Activated naive CD4-positive, alpha-beta T cell treated with anti-CD3 and anti-CD28 coated beads for 36 hours (primary cell): Measurements from ENCODE around the gene KITLG. TPM values are rescaled to one million over a fixed set of nuclear protein-coding genes. Genes with fewer than 3 reads are reported as not detected.
"Not testable (repeated sequence)": the region's sequence is repeated elsewhere in the genome, so short reads cannot be mapped to it uniquely, and the experiment has no call there.

Experiments
- CTCF ChIA-PET: fragments of 350-600 bp; sonication (Branson Sonifier 250); formaldehyde crosslinking; loops from one replicate; lab custom pipeline; 2021; ENCODE audit warnings: antibody characterized with exemption; lab: Charles Lee
- DNase-seq: peaks from one replicate; pipeline ENCODE4 v3.0.0-alpha.2; 2020
- H3K27ac Mint-ChIP-seq: one replicate; pipeline ENCODE4 v1.8.0; 2021; ENCODE audit warnings: mild to moderate bottlenecking, mixed read lengths
- H3K27me3 Mint-ChIP-seq: one replicate; pipeline ENCODE4 v1.8.0; 2021; ENCODE audit warnings: low read depth, mixed read lengths
- H3K36me3 Mint-ChIP-seq: one replicate; pipeline ENCODE4 v1.8.0; 2021; ENCODE audit warnings: low read depth, mixed read lengths
- H3K4me1 Mint-ChIP-seq: one replicate; pipeline ENCODE4 v1.8.0; 2021; ENCODE audit warnings: low read depth, mixed read lengths
- H3K4me3 Mint-ChIP-seq: one replicate; pipeline ENCODE4 v1.8.0; 2021; ENCODE audit warnings: mild to moderate bottlenecking, moderate library complexity, mixed read lengths
- H3K9me3 Mint-ChIP-seq: one replicate; pipeline ENCODE4 v1.8.0; 2021; ENCODE audit warnings: mixed read lengths
- intact Hi-C: fragments of 100-400 bp; cut with micrococcal nuclease; formaldehyde crosslinking; loops from one replicate; pipeline ENCODE4 v1.15.1; 2023
- total RNA-seq, 2 experiments: library from RNA; stranded (reverse); gene quantifications; one replicate each; pipeline ENCODE4 v1.2.3, GENCODE V29; 2021

The KITLG gene, protein sequence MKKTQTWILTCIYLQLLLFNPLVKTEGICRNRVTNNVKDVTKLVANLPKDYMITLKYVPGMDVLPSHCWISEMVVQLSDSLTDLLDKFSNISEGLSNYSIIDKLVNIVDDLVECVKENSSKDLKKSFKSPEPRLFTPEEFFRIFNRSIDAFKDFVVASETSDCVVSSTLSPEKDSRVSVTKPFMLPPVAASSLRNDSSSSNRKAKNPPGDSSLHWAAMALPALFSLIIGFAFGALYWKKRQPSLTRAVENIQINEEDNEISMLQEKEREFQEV
- total RNA-seq = under 1 TPM; 0.07 to 0.15 TPM

DNA sequence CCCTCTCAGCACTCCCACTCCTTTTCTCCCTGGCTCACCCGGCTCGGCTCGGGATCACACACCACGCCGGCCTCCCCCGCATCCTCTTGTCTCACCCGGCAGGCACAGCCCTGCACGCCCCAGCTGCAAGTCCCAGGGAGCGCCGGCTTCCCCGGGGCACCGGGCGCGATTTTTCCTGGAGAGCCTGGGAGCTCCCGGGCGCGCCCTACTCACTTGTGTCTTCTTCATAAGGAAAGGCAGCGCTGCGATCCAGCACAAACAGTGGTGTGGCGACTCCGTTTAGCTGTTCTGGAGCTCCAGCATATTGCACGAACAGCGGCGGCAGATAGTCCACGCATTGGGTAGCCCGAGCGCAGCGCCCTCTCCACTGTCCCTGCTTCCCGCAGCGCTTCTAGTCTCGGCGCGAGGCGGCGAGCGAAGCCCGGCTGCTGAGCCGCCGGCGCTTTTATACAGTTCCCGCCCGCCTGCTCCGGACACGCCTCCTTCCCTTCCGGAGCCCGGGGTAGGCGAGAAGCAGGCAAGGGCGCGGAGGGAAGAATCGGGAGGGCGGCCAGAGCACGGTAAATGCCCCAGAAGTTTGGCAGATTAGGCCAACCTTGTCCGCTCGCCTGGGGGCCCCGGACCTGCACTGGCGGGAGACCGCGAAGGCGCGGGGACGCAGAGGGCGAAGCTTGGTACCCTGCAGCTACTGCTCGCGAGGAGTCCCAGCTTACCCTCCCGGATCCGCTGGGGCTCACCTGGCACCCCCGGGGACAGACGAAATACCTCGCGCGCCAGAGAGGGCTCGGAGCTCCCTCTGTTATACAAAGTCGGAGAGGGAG lies at the start of gene KITLG:
Gene KITLG (minus strand): TSS at position 421 of the 821 bp plus-strand sequence. CDS start 193 bp downstream, at position 228.
- intact Hi-C loops = no loop called here
- Mint-ChIP-seq H3K36me3 (no peaks in the 10 kb centered on the region), H3K27ac (no peak within 1 kb of the TSS), H3K27me3 (peaks cover 30% of the 10 kb centered on the region), H3K9me3 (no peaks in the 10 kb centered on the region), H3K4me3 (peak within 1 kb of the TSS; percentile 36), H3K4me1 (peaks cover 8% of the 10 kb centered on the region)
- peak; percentile 39 for DNase-seq
- CTCF ChIA-PET = no interaction called here

DNA sequence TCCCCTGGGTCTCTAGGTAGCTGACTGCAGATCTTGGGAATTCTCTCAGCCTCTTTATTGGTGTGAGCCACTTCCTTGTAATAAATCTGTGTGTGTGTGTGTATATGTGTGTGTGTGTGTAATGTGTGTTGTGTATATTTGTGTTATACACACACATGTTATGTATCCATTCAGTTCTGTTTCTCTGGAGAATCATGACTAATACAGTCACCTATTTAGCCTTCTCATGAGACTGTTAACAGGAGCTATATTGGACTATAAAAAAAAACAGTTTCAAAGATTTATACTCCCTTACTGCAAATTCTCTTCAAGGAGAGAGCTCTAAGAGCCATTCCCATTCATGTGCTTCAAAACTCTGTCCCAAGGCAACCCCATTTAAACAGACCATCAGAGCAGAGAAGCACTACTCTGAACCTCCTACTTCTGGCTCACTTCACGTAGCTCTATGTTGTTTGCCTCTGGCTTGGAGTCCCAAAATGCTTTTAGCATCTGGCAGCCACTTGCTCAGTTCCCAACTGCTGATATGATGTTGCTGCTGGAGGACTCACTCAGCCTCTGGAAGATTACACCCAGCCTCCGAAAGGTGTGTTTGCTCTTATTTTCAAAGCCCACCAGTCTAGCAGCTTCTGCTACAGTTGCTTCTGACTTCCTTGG lies 48.7 kb upstream of the KITLG start:
- Mint-ChIP-seq H3K27me3 (no peaks in the 10 kb centered on the region), H3K27ac (no peak overlapping the region), H3K4me3 (no peak overlapping the region), H3K36me3 (no peaks in the 10 kb centered on the region), H3K4me1 (no peaks in the 10 kb centered on the region), H3K9me3 (no peaks in the 10 kb centered on the region)
- intact Hi-C loops = no loop called here
- CTCF ChIA-PET = no interaction called here
- no peak for DNase-seq

- H3K27me3 Mint-ChIP-seq, H3K9me3 Mint-ChIP-seq, intact Hi-C loops, H3K36me3 Mint-ChIP-seq, CTCF ChIA-PET, DNase-seq, H3K4me3 Mint-ChIP-seq, H3K4me1 Mint-ChIP-seq, H3K27ac Mint-ChIP-seq: not testable (repeated sequence)
Observed at GRCh38 chr12:88628035-88628434, 47.8 kb upstream of the KITLG start.

GRCh38 chr12:88627501-88627900 lies 47.2 kb upstream of the KITLG start:
- no peak overlapping the region for H3K4me3 Mint-ChIP-seq
- H3K36me3 Mint-ChIP-seq = no peaks in the 10 kb centered on the region
- no peak for DNase-seq
- no peaks in the 10 kb centered on the region for H3K9me3 Mint-ChIP-seq
- H3K27me3 Mint-ChIP-seq = no peaks in the 10 kb centered on the region
- H3K27ac Mint-ChIP-seq = no peak overlapping the region
- no peaks in the 10 kb centered on the region for H3K4me1 Mint-ChIP-seq
- CTCF ChIA-PET = no interaction called here
- intact Hi-C loops = no loop called here

GRCh38 chr12:88625356-88625755 lies 45.1 kb upstream of the KITLG start:
- Mint-ChIP-seq H3K4me3 (no peak overlapping the region), H3K27me3 (no peaks in the 10 kb centered on the region), H3K27ac (no peak overlapping the region), H3K36me3 (no peaks in the 10 kb centered on the region), H3K4me1 (no peaks in the 10 kb centered on the region), H3K9me3 (no peaks in the 10 kb centered on the region)
- intact Hi-C loops = no loop called here
- CTCF ChIA-PET = no interaction called here
- no peak for DNase-seq

GRCh38 chr12:88624911-88625310 lies 44.6 kb upstream of the KITLG start:
- Mint-ChIP-seq H3K36me3 (no peaks in the 10 kb centered on the region), H3K27me3 (no peaks in the 10 kb centered on the region), H3K27ac (no peak overlapping the region), H3K4me1 (no peaks in the 10 kb centered on the region), H3K4me3 (no peak overlapping the region), H3K9me3 (no peaks in the 10 kb centered on the region)
- intact Hi-C loops = no loop called here
- DNase-seq = no peak
- CTCF ChIA-PET = no interaction called here

GRCh38 chr12:88623777-88624548 lies 43.7 kb upstream of the KITLG start:
- no peak for DNase-seq
- H3K27me3 Mint-ChIP-seq = no peaks in the 10 kb centered on the region
- H3K9me3 Mint-ChIP-seq = no peaks in the 10 kb centered on the region
- H3K4me1 Mint-ChIP-seq = no peaks in the 10 kb centered on the region
- CTCF ChIA-PET = no interaction called here
- no peaks in the 10 kb centered on the region for H3K36me3 Mint-ChIP-seq
- H3K4me3 Mint-ChIP-seq = no peak overlapping the region
- intact Hi-C loops = no loop called here
- H3K27ac Mint-ChIP-seq = no peak overlapping the region

- Mint-ChIP-seq H3K27ac (no peak overlapping the region), H3K4me1 (no peaks in the 10 kb centered on the region), H3K4me3 (no peak overlapping the region), H3K27me3 (no peaks in the 10 kb centered on the region), H3K9me3 (no peaks in the 10 kb centered on the region), H3K36me3 (no peaks in the 10 kb centered on the region)
- no peak for DNase-seq
- CTCF ChIA-PET = no interaction called here
- intact Hi-C loops = no loop called here
Observed at GRCh38 chr12:88617352-88617751, 37.1 kb upstream of the KITLG start.

DNA sequence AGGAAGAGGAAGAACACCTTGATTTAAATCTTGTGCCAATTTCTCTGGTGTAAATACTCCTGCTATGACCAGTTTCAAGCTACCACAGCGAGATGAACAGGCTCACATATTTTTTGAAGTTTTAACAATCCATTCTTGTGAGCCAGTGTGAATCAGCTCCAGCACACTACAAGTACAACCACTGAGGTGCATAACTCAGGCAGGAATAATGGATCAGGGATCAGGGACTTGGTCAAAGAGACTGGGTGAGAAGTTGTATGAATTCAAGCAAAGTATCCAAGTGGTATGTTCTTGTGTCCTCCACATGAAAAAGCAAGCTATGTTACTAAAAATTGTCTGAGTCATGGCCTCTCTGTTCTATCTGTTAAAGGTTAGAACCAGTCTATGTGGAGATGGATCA lies 35.2 kb upstream of the KITLG start:
- peaks cover 5% of the 10 kb centered on the region for H3K9me3 Mint-ChIP-seq

GRCh38 chr12:88604646-88605045 lies 24.4 kb upstream of the KITLG start:
- H3K4me3 Mint-ChIP-seq = no peak overlapping the region
- DNase-seq = no peak
- no peaks in the 10 kb centered on the region for H3K36me3 Mint-ChIP-seq
- H3K27me3 Mint-ChIP-seq = no peaks in the 10 kb centered on the region
- CTCF ChIA-PET = no interaction called here
- no peak overlapping the region for H3K27ac Mint-ChIP-seq
- H3K9me3 Mint-ChIP-seq = peaks cover 13% of the 10 kb centered on the region
- intact Hi-C loops = no loop called here
- no peaks in the 10 kb centered on the region for H3K4me1 Mint-ChIP-seq

More for the DNA sequence above, 35.2 kb upstream of the KITLG start:
- CTCF ChIA-PET = interaction anchor here (0.6 to 1.1 kb wide), 2 partner anchors 21 to 34 kb away, joined by 3 read pairs; no protein-coding TSS in a partner anchor
- intact Hi-C loops = no loop called here
- DNase-seq = no peak
- H3K36me3 Mint-ChIP-seq = no peaks in the 10 kb centered on the region
- no peaks in the 10 kb centered on the region for H3K4me1 Mint-ChIP-seq
- no peak overlapping the region for H3K27ac Mint-ChIP-seq
- H3K27me3 Mint-ChIP-seq = no peaks in the 10 kb centered on the region
- H3K4me3 Mint-ChIP-seq = no peak overlapping the region

GRCh38 chr12:88600272-88600671 lies 20.0 kb upstream of the KITLG start:
- no peak overlapping the region for H3K27ac Mint-ChIP-seq
- CTCF ChIA-PET = no interaction called here
- no peaks in the 10 kb centered on the region for H3K36me3 Mint-ChIP-seq
- DNase-seq = no peak
- no peaks in the 10 kb centered on the region for H3K27me3 Mint-ChIP-seq
- intact Hi-C loops = no loop called here
- H3K4me1 Mint-ChIP-seq = no peaks in the 10 kb centered on the region
- H3K4me3 Mint-ChIP-seq = no peak overlapping the region
- H3K9me3 Mint-ChIP-seq = no peaks in the 10 kb centered on the region

DNA sequence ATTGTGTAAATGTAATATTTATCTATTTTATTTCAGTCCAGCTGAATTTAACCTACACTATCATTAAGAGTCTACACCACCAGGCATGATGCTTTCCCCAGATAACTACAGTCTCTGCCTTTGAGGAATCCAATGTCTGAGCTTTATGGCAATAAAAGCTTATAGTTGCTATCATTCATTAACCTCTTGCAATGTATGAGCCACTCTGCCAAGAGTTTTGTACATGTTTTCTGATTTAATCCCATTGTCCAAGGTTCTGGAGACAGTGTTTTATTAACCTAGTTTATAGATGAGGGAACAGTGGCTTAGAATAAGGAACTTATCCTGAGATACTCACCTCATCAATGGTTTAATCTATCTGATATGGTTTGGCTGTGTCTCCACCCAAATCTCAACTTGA lies 17.1 kb upstream of the KITLG start:
- H3K27me3 Mint-ChIP-seq = no peaks in the 10 kb centered on the region
- DNase-seq = no peak
- no peaks in the 10 kb centered on the region for H3K9me3 Mint-ChIP-seq
- CTCF ChIA-PET = no interaction called here
- no peaks in the 10 kb centered on the region for H3K36me3 Mint-ChIP-seq
- no peaks in the 10 kb centered on the region for H3K4me1 Mint-ChIP-seq
- intact Hi-C loops = no loop called here
- H3K27ac Mint-ChIP-seq = no peak overlapping the region
- H3K4me3 Mint-ChIP-seq = no peak overlapping the region
